Measurements from ENCODE around the gene FRS2. TPM values are rescaled to one million over a fixed set of nuclear protein-coding genes. Genes with fewer than 3 reads are reported as not detected.

FRS2 gene
- total RNA-seq, 1 donor from 2014 or later = 31.4 TPM

- Mint-ChIP-seq H3K36me3 (ENCODE audit: low read depth) (peaks cover 17% of the 10 kb centered on the region), H3K4me1 (peaks cover 15% of the 10 kb centered on the region), H3K4me3 (peak within 1 kb of the TSS; percentile 96), H3K27ac (ENCODE audit: unreplicated experiment) (peak within 1 kb of the TSS; percentile 98), H3K27me3 (ENCODE audit: low read depth) (no peaks in the 10 kb centered on the region), H3K9me3 (no peaks in the 10 kb centered on the region)
- peak; percentile 90 for DNase-seq (ENCODE audit: low read depth, low spot score)
- peak; percentile 64 for TF ChIP-seq CTCF (conservative IDR thresholded peaks at IDR 0.05)
Measured at GRCh38 chr12:69585189-69586062, 115.2 kb downstream of the FRS2 start, which contains the start of gene CCT2. Gene CCT2, plus strand, starts transcription at chr12:69585459. Its CDS starts 63 bp downstream, at chr12:69585522.

GRCh38 chr12:69588527-69588926 lies 118.3 kb downstream of the FRS2 start:
- TF ChIP-seq CTCF (conservative IDR thresholded peaks at IDR 0.05) = no peak
- H3K9me3 Mint-ChIP-seq = no peaks in the 10 kb centered on the region

GRCh38 chr12:69589082-69589481 lies 118.9 kb downstream of the FRS2 start:
- peaks cover 31% of the 10 kb centered on the region for H3K36me3 Mint-ChIP-seq (ENCODE audit: low read depth)
- peaks cover 15% of the 10 kb centered on the region for H3K4me1 Mint-ChIP-seq
- H3K27me3 Mint-ChIP-seq (ENCODE audit: low read depth) = no peaks in the 10 kb centered on the region
- no peak overlapping the region for H3K27ac Mint-ChIP-seq (ENCODE audit: unreplicated experiment)
- no peak for TF ChIP-seq CTCF (conservative IDR thresholded peaks at IDR 0.05)
- peak overlapping the region; percentile 48 for H3K4me3 Mint-ChIP-seq
- H3K9me3 Mint-ChIP-seq = no peaks in the 10 kb centered on the region
- DNase-seq (ENCODE audit: low read depth, low spot score) = no peak

More at GRCh38 chr12:69588527-69588926, 118.3 kb downstream of the FRS2 start:
- Mint-ChIP-seq H3K27ac (ENCODE audit: unreplicated experiment) (no peak overlapping the region), H3K27me3 (ENCODE audit: low read depth) (no peaks in the 10 kb centered on the region), H3K4me1 (peaks cover 15% of the 10 kb centered on the region), H3K36me3 (ENCODE audit: low read depth) (peaks cover 28% of the 10 kb centered on the region), H3K4me3 (peak overlapping the region; percentile 48)
- DNase-seq (ENCODE audit: low read depth, low spot score) = no peak

- Mint-ChIP-seq H3K4me3 (no peak overlapping the region), H3K36me3 (ENCODE audit: low read depth) (peaks cover 23% of the 10 kb centered on the region), H3K27me3 (ENCODE audit: low read depth) (no peaks in the 10 kb centered on the region), H3K27ac (ENCODE audit: unreplicated experiment) (no peak overlapping the region), H3K9me3 (no peaks in the 10 kb centered on the region), H3K4me1 (no peaks in the 10 kb centered on the region)
- TF ChIP-seq CTCF (conservative IDR thresholded peaks at IDR 0.05) = no peak
- no peak for DNase-seq (ENCODE audit: low read depth, low spot score)
Measured at GRCh38 chr12:69595689-69596088, 125.5 kb downstream of the FRS2 start.

DNA sequence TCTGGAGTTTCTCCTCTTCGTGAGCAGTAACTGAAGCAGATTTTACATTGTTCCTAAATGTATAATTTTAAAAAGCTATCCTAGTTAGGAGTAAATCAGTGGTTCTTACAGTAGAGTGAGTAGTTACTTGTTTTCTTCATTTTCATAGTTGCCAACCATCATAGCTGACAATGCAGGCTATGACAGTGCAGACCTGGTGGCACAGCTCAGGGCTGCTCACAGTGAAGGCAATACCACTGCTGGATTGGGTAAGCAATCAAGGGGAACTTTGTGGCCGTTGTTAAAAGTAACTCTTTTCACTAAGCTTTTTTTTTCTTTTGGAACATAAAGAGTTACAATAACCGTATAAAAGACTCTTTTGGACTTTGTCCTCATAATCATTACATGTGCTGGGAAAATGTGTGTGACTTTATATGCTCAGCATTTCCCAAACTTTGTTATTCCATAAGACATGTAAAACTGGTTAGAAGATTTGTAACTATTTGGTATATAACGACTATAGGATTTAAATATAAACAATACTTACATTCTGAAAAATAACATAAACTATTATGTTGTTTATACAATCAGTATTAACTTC lies 128.1 kb downstream of the FRS2 start:
- TF ChIP-seq CTCF (conservative IDR thresholded peaks at IDR 0.05) = no peak
- Mint-ChIP-seq H3K27me3 (ENCODE audit: low read depth) (no peaks in the 10 kb centered on the region), H3K9me3 (peaks cover 3% of the 10 kb centered on the region), H3K36me3 (ENCODE audit: low read depth) (peaks cover 28% of the 10 kb centered on the region), H3K27ac (ENCODE audit: unreplicated experiment) (no peak overlapping the region), H3K4me1 (no peaks in the 10 kb centered on the region), H3K4me3 (no peak overlapping the region)
- DNase-seq (ENCODE audit: low read depth, low spot score) = no peak
